ACC112 (cell line): ENCODE data around the gene UTP11.

Experiments used
- H2AFZ ChIP-seq: fragments of 200-600 bp; sonication (generic); one replicate; pipeline ENCODE4 v1.6.0; 2017; ENCODE audit warnings: antibody characterized with exemption, low read length; ENCODE audit not compliant: unreplicated experiment
- H3K27ac ChIP-seq: fragments of 200-600 bp; sonication (generic); 2 replicates; pipeline ENCODE4 v1.5.1; 2014; ENCODE audit warnings: low read depth, mild to moderate bottlenecking, antibody characterized with exemption, low read length, moderate library complexity
- H3K27me3 ChIP-seq: fragments of 200-600 bp; sonication (generic); 2 replicates; pipeline ENCODE4 v1.6.1; 2014; ENCODE audit warnings: mild to moderate bottlenecking, antibody characterized with exemption, low read length, moderate library complexity, mixed read lengths; ENCODE audit not compliant: insufficient read depth
- H3K36me3 ChIP-seq: fragments of 200-600 bp; sonication (generic); 2 replicates; pipeline ENCODE4 v1.6.1; 2016; ENCODE audit warnings: mild to moderate bottlenecking, antibody characterized with exemption, low read length, moderate library complexity, mixed read lengths; ENCODE audit not compliant: insufficient read depth
- H3K4me1 ChIP-seq: fragments of 200-600 bp; sonication (generic); one replicate; pipeline ENCODE4 v1.6.1; 2016; ENCODE audit warnings: low read length, mixed read lengths; ENCODE audit not compliant: insufficient read depth, unreplicated experiment, control insufficient read depth
- H3K4me3 ChIP-seq: fragments of 200-600 bp; sonication (generic); 2 replicates; pipeline ENCODE4 v1.5.1; 2014; ENCODE audit warnings: mild to moderate bottlenecking, low read depth, low read length
- H3K79me2 ChIP-seq: fragments of 200-600 bp; sonication (generic); one replicate; pipeline ENCODE4 v1.6.0; 2016; ENCODE audit warnings: low read length; ENCODE audit not compliant: control insufficient read depth, unreplicated experiment, insufficient read depth

The UTP11 gene

GRCh38 chr1:38003261-38004250 is 9.0 kb upstream of the UTP11 start:
- peaks cover 42% of the 10 kb centered on the region for H3K4me1 ChIP-seq
- no peak overlapping the region for H2AFZ ChIP-seq
- peaks cover 4% of the 10 kb centered on the region; the same call in 1 of the 2 replicates for H3K36me3 ChIP-seq
- H3K4me3 ChIP-seq: peak overlapping the region; percentile 99
- H3K27me3 ChIP-seq: no peaks in the 10 kb centered on the region
- H3K79me2 ChIP-seq: peaks cover 57% of the 10 kb centered on the region
- H3K27ac ChIP-seq: no peak overlapping the region

GRCh38 chr1:38004284-38005108 is 8.0 kb upstream of the UTP11 start:
- Histone ChIP-seq H3K27me3 (no peaks in the 10 kb centered on the region), H3K36me3 (no peaks in the 10 kb centered on the region), H3K79me2 (peaks cover 47% of the 10 kb centered on the region), H2AFZ (peak overlapping the region; percentile 17), H3K27ac (no peak overlapping the region), H3K4me3 (peak overlapping the region; percentile 99), H3K4me1 (peaks cover 41% of the 10 kb centered on the region)

GRCh38 chr1:38005195-38006007 is 7.1 kb upstream of the UTP11 start, which contains the start of gene FHL3:
Gene FHL3 (minus strand): TSS chr1:38005514. CDS start chr1:37999412, 6,102 bp downstream.
- Histone ChIP-seq H3K79me2 (peaks cover 39% of the 10 kb centered on the region), H3K27me3 (no peaks in the 10 kb centered on the region), H2AFZ (peak within 1 kb of the TSS; percentile 17), H3K36me3 (no peaks in the 10 kb centered on the region), H3K4me3 (peak within 1 kb of the TSS; percentile 99), H3K27ac (no peak within 1 kb of the TSS), H3K4me1 (peaks cover 36% of the 10 kb centered on the region)

- no peak overlapping the region for H2AFZ ChIP-seq
- H3K4me1 ChIP-seq: peaks cover 30% of the 10 kb centered on the region
- H3K36me3 ChIP-seq: no peaks in the 10 kb centered on the region
- peaks cover 36% of the 10 kb centered on the region for H3K79me2 ChIP-seq
- peak overlapping the region; percentile 99; the same call in 1 of the 2 replicates for H3K4me3 ChIP-seq
- H3K27me3 ChIP-seq: no peaks in the 10 kb centered on the region
- H3K27ac ChIP-seq: no peak overlapping the region
These were observed 6.3 kb upstream of the UTP11 start for GRCh38 chr1:38006008-38006828.

- Histone ChIP-seq H3K36me3 (no peaks in the 10 kb centered on the region), H3K4me3 (no peak overlapping the region), H3K27me3 (no peaks in the 10 kb centered on the region), H3K79me2 (peaks cover 30% of the 10 kb centered on the region), H2AFZ (no peak overlapping the region), H3K4me1 (peaks cover 31% of the 10 kb centered on the region), H3K27ac (peak overlapping the region; percentile 82)
These were observed 3.3 kb upstream of the UTP11 start for GRCh38 chr1:38009088-38009840.

- no peaks in the 10 kb centered on the region for H3K36me3 ChIP-seq
- H3K79me2 ChIP-seq: peaks cover 30% of the 10 kb centered on the region
- peaks cover 35% of the 10 kb centered on the region for H3K4me1 ChIP-seq
- H3K4me3 ChIP-seq: no peak overlapping the region
- peak overlapping the region; percentile 82; the same call in 1 of the 2 replicates for H3K27ac ChIP-seq
- H3K27me3 ChIP-seq: no peaks in the 10 kb centered on the region
- no peak overlapping the region for H2AFZ ChIP-seq
These were observed 2.7 kb upstream of the UTP11 start for GRCh38 chr1:38009841-38010180.

GRCh38 chr1:38013227-38013622 is 691 bp downstream of the UTP11 start:
- Histone ChIP-seq H3K27me3 (no peaks in the 10 kb centered on the region), H3K27ac (peak overlapping the region; percentile 88), H3K79me2 (peaks cover 59% of the 10 kb centered on the region), H3K4me1 (peaks cover 46% of the 10 kb centered on the region), H3K4me3 (peak overlapping the region; percentile 90), H3K36me3 (peaks cover 12% of the 10 kb centered on the region), H2AFZ (no peak overlapping the region)

GRCh38 chr1:38014171-38014570 is 1.6 kb downstream of the UTP11 start:
- H3K4me3 ChIP-seq: peak overlapping the region; percentile 90
- H3K27ac ChIP-seq: no peak overlapping the region
- H3K4me1 ChIP-seq: peaks cover 40% of the 10 kb centered on the region
- H3K27me3 ChIP-seq: no peaks in the 10 kb centered on the region
- peaks cover 65% of the 10 kb centered on the region for H3K79me2 ChIP-seq
- no peak overlapping the region for H2AFZ ChIP-seq
- H3K36me3 ChIP-seq: peaks cover 14% of the 10 kb centered on the region

GRCh38 chr1:38014724-38015424 is 2.3 kb downstream of the UTP11 start:
- Histone ChIP-seq H3K79me2 (peaks cover 68% of the 10 kb centered on the region), H2AFZ (no peak overlapping the region), H3K27ac (no peak overlapping the region), H3K4me3 (no peak overlapping the region), H3K36me3 (peaks cover 18% of the 10 kb centered on the region), H3K27me3 (no peaks in the 10 kb centered on the region), H3K4me1 (peaks cover 34% of the 10 kb centered on the region)
